K562 (cell line): Measurements from ENCODE around the gene MIEF1. TPM values are rescaled to one million over a fixed set of nuclear protein-coding genes. Genes with fewer than 3 reads are reported as not detected.

Source experiments
- BHLHE40 ChIP-seq: IDR thresholded peaks from 2 replicates; pipeline ENCODE4 v1.6.1; 2011; ENCODE audit warnings: low read length, improper control_type of control experiment
- CXXC5 ChIP-seq: fragments of 250-450 bp; sonication (Bioruptor Pico); IDR thresholded peaks from 2 replicates; pipeline ENCODE4 v1.8.0; 2022; ENCODE audit warnings: inconsistent platforms, mild to moderate bottlenecking, moderate library complexity
- E2F6 ChIP-seq, 2 experiments: IDR thresholded peaks; 2 replicates each; pipeline ENCODE4 v1.6.1; 2011; ENCODE audit warnings: borderline replicate concordance in 1 of 2, control low read depth in 1 of 2, low read depth in 1 of 2, low read length in 1 of 2, mild to moderate bottlenecking in 1 of 2, mixed read lengths in 1 of 2, moderate library complexity in 1 of 2; ENCODE audit not compliant: insufficient read depth in 1 of 2, insufficient read length in 1 of 2, poor library complexity in 1 of 2, severe bottlenecking in 1 of 2; ENCODE audit errors: extremely low read depth in 1 of 2
- ETV1 ChIP-seq: fragments of 450-650 bp; conservative IDR thresholded peaks from 2 replicates; pipeline ENCODE4 v1.6.1; 2016; ENCODE audit warnings: missing genetic modification characterization, control low read depth, low read depth, missing compliant biosample characterization
- HMG20B ChIP-seq: fragments of 250-450 bp; sonication (Bioruptor Pico); IDR thresholded peaks from 2 replicates; pipeline ENCODE4 v1.5.0; 2021; ENCODE audit warnings: mild to moderate bottlenecking
- MAX ChIP-seq: sonication (generic); formaldehyde crosslinking; IDR thresholded peaks from 2 replicates; pipeline ENCODE4 v1.9.0; 2022; ENCODE audit warnings: mild to moderate bottlenecking, missing genetic modification reagents
- MGA ChIP-seq: fragments of 450-650 bp; IDR thresholded peaks from 2 replicates; pipeline ENCODE4 v1.6.1; 2016; ENCODE audit warnings: mild to moderate bottlenecking, moderate library complexity
- NFRKB ChIP-seq: fragments of 450-650 bp; IDR thresholded peaks from 2 replicates; pipeline ENCODE4 v1.6.1; 2016; ENCODE audit warnings: low read depth
- SFPQ ChIP-seq: fragments of 200-400 bp; formaldehyde crosslinking; IDR thresholded peaks from 2 replicates; pipeline ENCODE4 v1.6.1; 2017; ENCODE audit warnings: mild to moderate bottlenecking, low read depth, low read length, moderate library complexity
- ZNF263 ChIP-seq: sonication (generic); formaldehyde crosslinking; IDR thresholded peaks from 2 replicates; pipeline ENCODE4 v1.8.0; 2022; ENCODE audit warnings: mild to moderate bottlenecking, missing genetic modification reagents, borderline replicate concordance
- polyA plus RNA-seq, 8 experiments: library from polyadenylated mRNA; depleted of rRNA in 4 of 8; stranded (reverse) in 5 of 8; unstranded in 3 of 8; fragments of >200 nt; fragmentation: Nextera tagmentation in 2 of 8; fragmentation: Illumina TruSeq in 1 of 8; extraction: Ambion mirVana in 2 of 8; extraction: Trizol in 1 of 8; gene quantifications; 2 replicates each; pipeline versions ENCODE4 v1.2.1 to v1.2.3, GENCODE V29; 2011 to 2014; ENCODE audit warnings: inconsistent platforms in 1 of 8, missing spikeins in 1 of 8
- total RNA-seq, 7 experiments: library from RNA; depleted of rRNA in 6 of 7; stranded (reverse); fragments of >200 nt in 6 of 7; fragmentation: Illumina TruSeq in 2 of 7; extraction: Trizol in 2 of 7; gene quantifications; 2 replicates each; pipeline versions ENCODE4 v1.2.1 to v1.2.3, GENCODE V29; 2011 to 2021; ENCODE audit warnings: low replicate concordance in 1 of 7

Gene MIEF1
- total and polyA plus RNA-seq, 9 of the 15 experiments (the other 6 are each of a cell fraction or from before 2014, with no cell fraction given): 10.9 to 51.8 (median 25.5) TPM

GRCh38 chr22:39502109-39502788, at the start of gene MIEF1 (continued):
- TF ChIP-seq SFPQ: no peak
- TF ChIP-seq MAX (CRISPR knock-in tag): peak; percentile 93
- peak; percentile 57; the same call in 1 of the 2 replicates for TF ChIP-seq NFRKB
- peak; percentile 50 to 72 for TF ChIP-seq E2F6 (IDR thresholded peaks at IDR 0.05; ENCODE audit: borderline replicate concordance in 1 of 2, extremely low read depth in 1 of 2, insufficient read depth in 1 of 2, insufficient read length in 1 of 2, low read depth in 1 of 2, low read length in 1 of 2, poor library complexity in 1 of 2, severe bottlenecking in 1 of 2)
- TF ChIP-seq HMG20B (CRISPR knock-in tag): no peak
- peak; percentile 56 for TF ChIP-seq MGA
- peak; percentile 59 for TF ChIP-seq ETV1 (tag)
- TF ChIP-seq ZNF263 (CRISPR knock-in tag): peak; percentile 90
- TF ChIP-seq BHLHE40: peak; percentile 36; the same call in 1 of the 2 replicates
- TF ChIP-seq CXXC5 (CRISPR knock-in tag): peak; percentile 77
